Left colon (tissue), 2 donors: Measurements from ENCODE around the gene FFAR2. TPM values are rescaled to one million over a fixed set of nuclear protein-coding genes. Genes with fewer than 3 reads are reported as not detected.

Experiments used
- ATAC-seq: fragments of 200-7000 bp; cut with Tn5 transposase; one replicate; pipeline ENCODE4 v1.9.1; 2020; ENCODE audit warnings: mild to moderate bottlenecking, moderate library complexity
- DNase-seq, 2 donors: peaks; one replicate each; pipeline ENCODE4 v3.0.0-alpha.2; 2020
- intact Hi-C, 2 donors: fragments of 100-400 bp; cut with DNase I in 1 of 2; cut with micrococcal nuclease in 1 of 2; formaldehyde crosslinking; loops; one replicate each; pipeline versions ENCODE4 v1.11.2 to v1.14.0; 2022; cut with DNase I, micrococcal nuclease
- total RNA-seq, 2 donors: library from RNA; stranded (reverse); fragmentation: NEBNext Ultra II Directional; extraction: Animal tissue kit (Norgen Biotek cat#: 25700); gene quantifications; one replicate each; pipeline ENCODE4 v1.2.1, GENCODE V29; 2021
- donor health status: DM: no; HTN: no; CAD: no.
- donor health status: DM: yes; HTN: yes; CAD: no.

Gene FFAR2
- total RNA-seq, 2 donors from 2014 or later: 1.2 to 1.8 TPM

- intact Hi-C loops: no loop called here
- ATAC-seq (no peak), DNase-seq (no peak)
These were observed 52.6 kb downstream of the FFAR2 start for GRCh38 chr19:35500611-35501010.

Other genes with a start within 250 kb of the FFAR2 start
- not detected for gene FAM187B, start 219.5 kb upstream of the FFAR2 start, total RNA-seq
- gene LSR, start 199.3 kb upstream of the FFAR2 start, total RNA-seq: 100 to 1,000 TPM; 323 to 324 TPM
- gene USF2, start 179.3 kb upstream of the FFAR2 start, total RNA-seq: 10 to 100 TPM; 85.9 to 96.2 TPM
- not detected for gene HAMP, start 165.7 kb upstream of the FFAR2 start, total RNA-seq
- gene MAG, start 156.1 kb upstream of the FFAR2 start, total RNA-seq: not detected
- gene CD22, start 119.1 kb upstream of the FFAR2 start, total RNA-seq: 1 to 10 TPM; 2.5 to 3.2 TPM
- under 1 TPM in 1 of 2 donors, not detected in 1; 0.11 TPM for gene FFAR1, start 100.4 kb upstream of the FFAR2 start, total RNA-seq
- not detected for gene FFAR3, start 89.8 kb upstream of the FFAR2 start, total RNA-seq
- not detected for gene GPR42, start 77.2 kb upstream of the FFAR2 start, total RNA-seq
- not detected for gene KRTDAP, start 42.2 kb downstream of the FFAR2 start, total RNA-seq
- 10 to 100 TPM in 1 of 2 donors, 1 to 10 TPM in 1; 8.8 to 13.8 TPM for gene DMKN, start 65.4 kb downstream of the FFAR2 start, total RNA-seq
- not detected for gene SBSN, start 80.1 kb downstream of the FFAR2 start, total RNA-seq
- gene GAPDHS, start 85.2 kb downstream of the FFAR2 start, total RNA-seq: not detected
- gene TMEM147, start 97.4 kb downstream of the FFAR2 start, total RNA-seq: 10 to 100 TPM; 55.1 to 61.2 TPM
- not detected for gene ATP4A, start 115.4 kb downstream of the FFAR2 start, total RNA-seq
- not detected for gene PMIS2, start 137.9 kb downstream of the FFAR2 start, total RNA-seq
- 1 to 10 TPM; 5.0 to 7.7 TPM for gene HAUS5, start 164.5 kb downstream of the FFAR2 start, total RNA-seq
- gene RBM42, start 180.8 kb downstream of the FFAR2 start, total RNA-seq: 10 to 100 TPM; 66.5 to 73.7 TPM
- gene ETV2, start 193.5 kb downstream of the FFAR2 start, total RNA-seq: 1 to 10 TPM in 1 of 2 donors, under 1 TPM in 1; 0.87 to 1.7 TPM
- 100 to 1,000 TPM; 725 to 901 TPM for gene COX6B1, start 200.1 kb downstream of the FFAR2 start, total RNA-seq
- gene UPK1A, start 218.3 kb downstream of the FFAR2 start, total RNA-seq: under 1 TPM; 0.20 to 0.27 TPM